HG03460 (cell line): ENCODE results near the gene DUSP12.
"Not testable (repeated sequence)": the region's sequence is repeated elsewhere in the genome, so short reads cannot be mapped to it uniquely, and the experiment has no call there.

ENCODE experiments used
- ATAC-seq: cut with Tn5 transposase; IDR thresholded peaks from one replicate; pipeline ENCODE4 v1.9.1; 2021; ENCODE audit not compliant: unreplicated experiment

The DUSP12 gene

GRCh38 chr1:161768986-161769672 lies 19.5 kb downstream of the DUSP12 start:
- ATAC-seq, result no peak

- not testable (repeated sequence) for ATAC-seq
Measured at GRCh38 chr1:161769673-161770045, 20.1 kb downstream of the DUSP12 start.

GRCh38 chr1:161770250-161770649 lies 20.7 kb downstream of the DUSP12 start:
- no peak for ATAC-seq

- no peak for ATAC-seq
Measured at GRCh38 chr1:161771161-161771560, 21.6 kb downstream of the DUSP12 start.

- ATAC-seq, result no peak
Measured at GRCh38 chr1:161771973-161772372, 22.4 kb downstream of the DUSP12 start.

GRCh38 chr1:161772397-161772796 lies 22.8 kb downstream of the DUSP12 start:
- no peak for ATAC-seq

GRCh38 chr1:161773791-161774190 lies 24.2 kb downstream of the DUSP12 start:
- ATAC-seq, result no peak

- ATAC-seq, result no peak
Measured at GRCh38 chr1:161777261-161777660, 27.7 kb downstream of the DUSP12 start.

GRCh38 chr1:161778522-161778921 lies 28.9 kb downstream of the DUSP12 start:
- no peak for ATAC-seq

GRCh38 chr1:161779393-161779792 lies 29.8 kb downstream of the DUSP12 start:
- no peak for ATAC-seq

- ATAC-seq, result no peak
Measured at GRCh38 chr1:161781995-161782394, 32.4 kb downstream of the DUSP12 start.

GRCh38 chr1:161782886-161783285 lies 33.3 kb downstream of the DUSP12 start:
- ATAC-seq, result no peak

GRCh38 chr1:161784968-161785367 lies 35.4 kb downstream of the DUSP12 start:
- ATAC-seq, result no peak

GRCh38 chr1:161787355-161787754 lies 37.8 kb downstream of the DUSP12 start:
- no peak for ATAC-seq

GRCh38 chr1:161790587-161791317 lies 41.2 kb downstream of the DUSP12 start:
- ATAC-seq, result no peak

- ATAC-seq, result no peak
Measured at GRCh38 chr1:161791904-161792655, 42.5 kb downstream of the DUSP12 start.

- ATAC-seq, result no peak
Measured at GRCh38 chr1:161792740-161793139, 43.2 kb downstream of the DUSP12 start.

GRCh38 chr1:161799792-161800191 lies 50.2 kb downstream of the DUSP12 start:
- ATAC-seq, result no peak

- ATAC-seq, result no peak
Measured at GRCh38 chr1:161801955-161802354, 52.4 kb downstream of the DUSP12 start.

GRCh38 chr1:161803181-161803580 lies 53.6 kb downstream of the DUSP12 start:
- no peak for ATAC-seq

- ATAC-seq, result no peak
Measured at GRCh38 chr1:161805399-161806197, 56.0 kb downstream of the DUSP12 start.
